Measurements from ENCODE around the gene SPRN. TPM values are rescaled to one million over a fixed set of nuclear protein-coding genes. Genes with fewer than 3 reads are reported as not detected.

SPRN gene
- total RNA-seq, 1 experiment from 2014 or later = 0.59 TPM

DNA sequence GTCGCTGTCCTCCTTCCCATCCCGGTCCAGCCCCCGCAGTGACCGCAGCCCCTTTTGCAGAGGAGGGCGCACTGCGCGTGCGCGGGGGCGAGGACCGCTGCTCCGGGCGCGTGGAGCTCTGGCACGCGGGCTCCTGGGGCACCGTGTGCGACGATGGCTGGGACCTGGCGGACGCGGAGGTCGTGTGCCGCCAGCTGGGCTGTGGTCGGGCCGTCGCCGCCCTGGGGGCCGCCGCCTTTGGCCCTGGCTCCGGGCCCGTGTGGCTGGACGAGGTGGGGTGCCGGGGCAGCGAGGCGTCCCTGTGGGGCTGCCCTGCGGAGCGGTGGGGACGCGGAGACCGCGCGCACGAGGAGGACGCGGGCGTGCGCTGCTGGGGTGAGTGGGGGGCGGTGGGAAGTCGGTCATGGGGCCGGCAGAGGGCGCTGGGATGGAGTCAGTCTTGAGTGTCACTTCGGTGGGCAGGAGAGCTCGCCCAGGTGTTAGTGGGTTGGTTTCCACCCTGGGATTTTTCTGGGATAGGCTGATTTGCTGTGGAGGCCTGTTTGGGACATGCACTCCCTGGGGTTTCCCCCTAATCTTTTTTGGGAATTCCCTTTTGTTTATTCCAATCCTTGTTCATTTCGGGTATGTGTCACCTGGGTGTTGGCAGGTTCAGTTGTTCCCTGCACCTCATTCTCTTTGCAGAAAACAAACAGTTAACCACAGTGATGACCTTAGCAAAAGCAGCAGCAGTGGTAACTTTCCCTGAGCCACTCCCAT, 40.9 kb upstream of the SPRN start (continued):
- TF ChIP-seq GABPB1 (CRISPR knock-in tag; IDR thresholded peaks at IDR 0.05) = no peak
- TF ChIP-seq, protein P1, sequence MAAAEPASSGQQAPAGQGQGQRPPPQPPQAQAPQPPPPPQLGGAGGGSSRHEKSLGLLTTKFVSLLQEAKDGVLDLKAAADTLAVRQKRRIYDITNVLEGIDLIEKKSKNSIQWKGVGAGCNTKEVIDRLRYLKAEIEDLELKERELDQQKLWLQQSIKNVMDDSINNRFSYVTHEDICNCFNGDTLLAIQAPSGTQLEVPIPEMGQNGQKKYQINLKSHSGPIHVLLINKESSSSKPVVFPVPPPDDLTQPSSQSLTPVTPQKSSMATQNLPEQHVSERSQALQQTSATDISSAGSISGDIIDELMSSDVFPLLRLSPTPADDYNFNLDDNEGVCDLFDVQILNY (CRISPR knock-in tag; IDR thresholded peaks at IDR 0.05) = no peak
- TF ChIP-seq, protein P2, sequence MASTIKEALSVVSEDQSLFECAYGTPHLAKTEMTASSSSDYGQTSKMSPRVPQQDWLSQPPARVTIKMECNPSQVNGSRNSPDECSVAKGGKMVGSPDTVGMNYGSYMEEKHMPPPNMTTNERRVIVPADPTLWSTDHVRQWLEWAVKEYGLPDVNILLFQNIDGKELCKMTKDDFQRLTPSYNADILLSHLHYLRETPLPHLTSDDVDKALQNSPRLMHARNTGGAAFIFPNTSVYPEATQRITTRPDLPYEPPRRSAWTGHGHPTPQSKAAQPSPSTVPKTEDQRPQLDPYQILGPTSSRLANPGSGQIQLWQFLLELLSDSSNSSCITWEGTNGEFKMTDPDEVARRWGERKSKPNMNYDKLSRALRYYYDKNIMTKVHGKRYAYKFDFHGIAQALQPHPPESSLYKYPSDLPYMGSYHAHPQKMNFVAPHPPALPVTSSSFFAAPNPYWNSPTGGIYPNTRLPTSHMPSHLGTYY (CRISPR knock-in tag; IDR thresholded peaks at IDR 0.05) = no peak
- no peak for TF ChIP-seq PRRX2 (CRISPR knock-in tag; IDR thresholded peaks at IDR 0.05)

DNA sequence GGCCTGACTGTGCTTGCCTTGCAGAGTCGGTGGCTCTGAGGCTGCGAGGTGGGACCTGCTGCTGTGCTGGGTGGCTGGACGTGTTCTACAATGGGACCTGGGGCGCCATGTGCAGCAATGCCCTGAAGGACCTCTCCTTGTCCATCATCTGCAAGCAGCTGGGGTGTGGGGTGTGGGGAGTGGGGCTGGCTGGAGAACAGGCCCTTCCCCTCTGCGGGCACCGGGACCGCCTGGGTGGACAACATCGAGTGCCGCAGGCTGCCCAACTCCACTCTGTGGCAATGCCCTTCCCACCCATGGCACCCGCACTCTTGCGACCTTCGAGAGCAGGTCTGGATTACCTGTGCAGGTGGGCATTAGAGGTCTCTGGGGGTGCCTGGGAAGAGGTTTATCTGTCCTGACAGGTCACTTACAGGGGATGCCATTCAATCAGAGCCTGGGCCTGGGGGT, 40.2 kb upstream of the SPRN start:
- peaks cover 62% of the 10 kb centered on the region for H3K36me3 Mint-ChIP-seq
- POLR2A ChIA-PET = no interaction called here
- no peak for ATAC-seq
- no peak overlapping the region for H3K4me3 Mint-ChIP-seq
- no peaks in the 10 kb centered on the region for H3K4me1 Mint-ChIP-seq
- peaks cover 68% of the 10 kb centered on the region for H3K9me3 Mint-ChIP-seq
- no peak overlapping the region for H3K27ac Mint-ChIP-seq
- CTCF ChIA-PET = no interaction called here
- no peak for TF ChIP-seq ZNF423 (CRISPR knock-in tag; IDR thresholded peaks at IDR 0.05)
- TF ChIP-seq HMGA2 (CRISPR knock-in tag; IDR thresholded peaks at IDR 0.05) = no peak
- no peak for TF ChIP-seq MYBL2 (CRISPR knock-in tag; IDR thresholded peaks at IDR 0.05)
- TF ChIP-seq ZNF671 (CRISPR knock-in tag; IDR thresholded peaks at IDR 0.05) = no peak
- no peak for TF ChIP-seq NFYB (CRISPR knock-in tag; conservative IDR thresholded peaks at IDR 0.05; ENCODE audit: low read depth)
- TF ChIP-seq, protein P3, sequence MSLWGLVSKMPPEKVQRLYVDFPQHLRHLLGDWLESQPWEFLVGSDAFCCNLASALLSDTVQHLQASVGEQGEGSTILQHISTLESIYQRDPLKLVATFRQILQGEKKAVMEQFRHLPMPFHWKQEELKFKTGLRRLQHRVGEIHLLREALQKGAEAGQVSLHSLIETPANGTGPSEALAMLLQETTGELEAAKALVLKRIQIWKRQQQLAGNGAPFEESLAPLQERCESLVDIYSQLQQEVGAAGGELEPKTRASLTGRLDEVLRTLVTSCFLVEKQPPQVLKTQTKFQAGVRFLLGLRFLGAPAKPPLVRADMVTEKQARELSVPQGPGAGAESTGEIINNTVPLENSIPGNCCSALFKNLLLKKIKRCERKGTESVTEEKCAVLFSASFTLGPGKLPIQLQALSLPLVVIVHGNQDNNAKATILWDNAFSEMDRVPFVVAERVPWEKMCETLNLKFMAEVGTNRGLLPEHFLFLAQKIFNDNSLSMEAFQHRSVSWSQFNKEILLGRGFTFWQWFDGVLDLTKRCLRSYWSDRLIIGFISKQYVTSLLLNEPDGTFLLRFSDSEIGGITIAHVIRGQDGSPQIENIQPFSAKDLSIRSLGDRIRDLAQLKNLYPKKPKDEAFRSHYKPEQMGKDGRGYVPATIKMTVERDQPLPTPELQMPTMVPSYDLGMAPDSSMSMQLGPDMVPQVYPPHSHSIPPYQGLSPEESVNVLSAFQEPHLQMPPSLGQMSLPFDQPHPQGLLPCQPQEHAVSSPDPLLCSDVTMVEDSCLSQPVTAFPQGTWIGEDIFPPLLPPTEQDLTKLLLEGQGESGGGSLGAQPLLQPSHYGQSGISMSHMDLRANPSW (CRISPR knock-in tag; conservative IDR thresholded peaks at IDR 0.05; ENCODE audit: low read depth) = no peak
- TF ChIP-seq CREM (CRISPR knock-in tag; IDR thresholded peaks at IDR 0.05) = no peak
- TF ChIP-seq ELF4 (CRISPR knock-in tag; IDR thresholded peaks at IDR 0.05; ENCODE audit: low read depth) = no peak
- no peak for TF ChIP-seq NFE2L1 (CRISPR knock-in tag; IDR thresholded peaks at IDR 0.05)
- no peak for TF ChIP-seq ETV6 (CRISPR knock-in tag; IDR thresholded peaks at IDR 0.05)
- TF ChIP-seq, protein P4, sequence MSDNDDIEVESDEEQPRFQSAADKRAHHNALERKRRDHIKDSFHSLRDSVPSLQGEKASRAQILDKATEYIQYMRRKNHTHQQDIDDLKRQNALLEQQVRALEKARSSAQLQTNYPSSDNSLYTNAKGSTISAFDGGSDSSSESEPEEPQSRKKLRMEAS (CRISPR knock-in tag; IDR thresholded peaks at IDR 0.05) = no peak
- TF ChIP-seq MXD4 (CRISPR knock-in tag; IDR thresholded peaks at IDR 0.05; ENCODE audit: borderline replicate concordance) = no peak
- no peak for TF ChIP-seq KAT7 (CRISPR knock-in tag; IDR thresholded peaks at IDR 0.05; ENCODE audit: borderline replicate concordance)
- TF ChIP-seq, protein P5, sequence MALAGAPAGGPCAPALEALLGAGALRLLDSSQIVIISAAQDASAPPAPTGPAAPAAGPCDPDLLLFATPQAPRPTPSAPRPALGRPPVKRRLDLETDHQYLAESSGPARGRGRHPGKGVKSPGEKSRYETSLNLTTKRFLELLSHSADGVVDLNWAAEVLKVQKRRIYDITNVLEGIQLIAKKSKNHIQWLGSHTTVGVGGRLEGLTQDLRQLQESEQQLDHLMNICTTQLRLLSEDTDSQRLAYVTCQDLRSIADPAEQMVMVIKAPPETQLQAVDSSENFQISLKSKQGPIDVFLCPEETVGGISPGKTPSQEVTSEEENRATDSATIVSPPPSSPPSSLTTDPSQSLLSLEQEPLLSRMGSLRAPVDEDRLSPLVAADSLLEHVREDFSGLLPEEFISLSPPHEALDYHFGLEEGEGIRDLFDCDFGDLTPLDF (CRISPR knock-in tag; IDR thresholded peaks at IDR 0.05) = no peak
- TF ChIP-seq, protein P6, sequence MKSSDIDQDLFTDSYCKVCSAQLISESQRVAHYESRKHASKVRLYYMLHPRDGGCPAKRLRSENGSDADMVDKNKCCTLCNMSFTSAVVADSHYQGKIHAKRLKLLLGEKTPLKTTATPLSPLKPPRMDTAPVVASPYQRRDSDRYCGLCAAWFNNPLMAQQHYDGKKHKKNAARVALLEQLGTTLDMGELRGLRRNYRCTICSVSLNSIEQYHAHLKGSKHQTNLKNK (CRISPR knock-in tag; IDR thresholded peaks at IDR 0.05) = no peak
- TF ChIP-seq FOXK1 (CRISPR knock-in tag; IDR thresholded peaks at IDR 0.05) = no peak
- H3K27me3 Mint-ChIP-seq (ENCODE audit: low read depth) = peaks cover 12% of the 10 kb centered on the region
- DNase-seq (ENCODE audit: low spot score) = no peak

All from WTC11 (cell line).